ENCODE measurements around the gene C18orf63.
"Not testable (repeated sequence)": the region's sequence is repeated elsewhere in the genome, so short reads cannot be mapped to it uniquely, and the experiment has no call there.

Gene C18orf63

DNA sequence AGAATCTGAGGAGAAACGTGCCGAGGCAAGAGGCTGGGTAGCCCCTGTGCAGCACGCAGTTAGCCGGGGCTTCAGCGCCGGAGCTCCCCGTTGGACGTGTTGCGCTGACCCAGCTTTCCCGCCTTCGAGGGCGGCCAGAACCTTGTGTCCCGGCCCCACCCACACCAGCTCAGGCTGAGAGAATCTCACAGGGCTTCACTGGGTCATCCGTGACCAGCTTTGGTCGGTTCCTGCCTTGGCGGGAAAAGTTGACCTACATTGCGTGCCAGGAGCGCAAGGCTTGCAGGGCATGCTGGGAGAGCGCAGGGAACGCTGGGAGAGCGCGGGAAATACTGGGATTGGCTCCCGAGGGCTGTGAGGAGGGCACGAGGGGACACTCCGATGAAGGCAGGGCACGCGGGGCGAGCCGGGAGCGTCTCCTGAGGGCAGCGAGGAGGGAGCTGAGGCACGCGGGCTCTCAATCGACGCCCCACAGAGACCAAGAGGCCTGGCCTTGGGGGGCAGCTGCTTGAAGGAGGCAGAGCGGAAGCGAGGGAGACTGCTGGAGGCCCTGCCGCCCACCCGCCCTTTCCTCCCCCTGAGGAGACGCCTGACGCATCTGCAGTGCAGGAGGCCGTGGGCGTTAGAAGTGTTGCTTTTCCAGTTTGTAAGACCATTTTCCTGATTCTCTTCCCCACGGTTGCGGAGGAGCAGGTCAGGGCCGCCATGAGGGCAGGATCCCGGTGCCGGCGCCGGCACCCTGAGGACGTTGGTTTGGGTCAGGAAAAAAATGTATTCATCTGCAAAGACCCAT lies at the start of gene C18orf63:
TSS of gene C18orf63 (plus strand) at position 376 of the 793 bp plus-strand sequence. CDS start 2,027 bp downstream, outside the sequence.
- no peak for DNase-seq

DNA sequence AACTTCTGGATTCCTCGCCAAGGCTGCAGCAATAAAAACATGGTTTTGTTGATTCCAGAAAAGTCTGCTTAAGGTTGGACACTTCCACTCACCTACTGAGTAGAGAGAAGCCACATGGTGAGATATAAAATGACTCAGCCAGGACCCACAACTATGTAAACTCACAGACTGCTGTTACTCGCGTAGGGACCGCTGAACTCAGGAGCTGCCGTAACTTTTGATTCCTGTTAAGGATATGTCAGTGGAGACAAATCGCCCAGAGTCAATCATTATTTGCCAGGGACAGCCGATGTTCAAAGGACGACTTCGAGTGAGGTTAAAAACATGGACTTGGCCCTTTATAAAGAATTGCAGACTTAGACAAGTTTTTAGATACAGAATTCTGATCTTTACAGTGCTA lies 49.5 kb upstream of the C18orf63 start:
- no peak for DNase-seq

DNA sequence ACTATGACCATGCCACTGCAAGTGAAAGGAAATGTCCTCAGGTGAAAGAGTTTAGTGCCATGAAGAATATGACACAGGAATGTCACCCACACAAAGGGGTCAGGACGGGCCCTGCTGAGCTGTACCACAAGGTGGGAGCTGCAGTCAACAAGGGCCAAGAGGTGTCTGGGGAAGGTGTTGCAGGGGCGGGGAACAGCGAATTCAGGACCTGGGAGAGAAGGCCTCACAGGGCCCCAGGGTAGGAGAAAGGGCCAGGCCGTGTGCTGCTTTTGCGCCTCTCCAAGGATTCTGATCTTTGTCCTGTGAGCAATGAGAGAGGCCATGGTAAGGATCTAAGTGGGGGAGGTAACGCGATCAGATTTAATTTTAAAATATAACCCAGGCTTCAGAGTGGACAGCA lies 47.5 kb upstream of the C18orf63 start:
- DNase-seq = no peak

DNA sequence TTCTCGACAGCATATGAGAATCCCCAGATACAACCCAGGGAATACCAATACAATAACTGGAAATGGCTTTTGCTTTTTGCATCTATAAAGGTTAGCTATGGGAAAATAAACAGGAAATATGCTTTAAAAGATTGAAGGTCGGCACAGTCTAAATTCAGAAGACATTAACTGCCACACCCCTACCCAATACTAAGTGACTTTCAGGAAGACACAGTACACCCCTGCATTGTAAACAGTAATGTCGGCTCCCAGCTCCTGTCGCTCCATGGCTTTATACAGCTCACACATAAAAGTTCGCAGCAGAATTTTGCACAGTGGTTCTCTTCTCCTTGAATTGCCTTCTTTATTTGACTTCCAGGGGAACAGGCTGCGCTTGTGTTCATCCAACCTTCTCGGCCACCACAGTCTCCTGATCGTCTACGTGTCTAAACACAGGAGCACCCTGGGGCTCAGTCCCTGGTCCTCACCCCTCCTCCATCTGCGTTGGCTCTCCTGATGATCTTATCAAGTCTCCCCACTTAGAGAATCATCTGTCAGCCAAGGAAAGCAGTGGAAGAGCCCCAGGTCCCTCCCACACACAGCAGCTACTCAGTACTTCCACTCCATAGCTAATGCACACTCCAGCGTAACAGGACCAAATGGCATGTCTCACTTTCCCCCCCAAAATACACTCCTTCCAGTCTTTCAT lies 46.6 kb upstream of the C18orf63 start:
- DNase-seq = no peak

DNA sequence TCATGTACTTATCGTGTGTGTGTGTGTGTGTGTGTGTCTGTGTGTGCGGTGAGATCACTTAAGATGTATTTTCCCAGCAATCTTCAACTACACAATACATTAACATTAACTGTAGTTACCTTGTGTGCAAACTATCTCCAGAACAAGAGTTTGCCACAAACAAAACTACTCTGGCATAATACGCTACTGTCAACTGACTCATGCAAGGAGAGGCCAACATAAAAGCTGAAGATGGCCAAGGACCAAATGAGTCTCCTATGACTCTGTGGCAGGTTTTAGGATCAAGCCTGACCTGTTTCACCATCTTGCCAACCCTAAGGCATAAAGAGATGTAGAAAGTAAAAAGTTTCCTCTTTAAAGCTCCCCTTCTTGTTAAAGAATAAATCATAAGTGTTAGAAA lies 44.0 kb upstream of the C18orf63 start:
- no peak for DNase-seq

DNA sequence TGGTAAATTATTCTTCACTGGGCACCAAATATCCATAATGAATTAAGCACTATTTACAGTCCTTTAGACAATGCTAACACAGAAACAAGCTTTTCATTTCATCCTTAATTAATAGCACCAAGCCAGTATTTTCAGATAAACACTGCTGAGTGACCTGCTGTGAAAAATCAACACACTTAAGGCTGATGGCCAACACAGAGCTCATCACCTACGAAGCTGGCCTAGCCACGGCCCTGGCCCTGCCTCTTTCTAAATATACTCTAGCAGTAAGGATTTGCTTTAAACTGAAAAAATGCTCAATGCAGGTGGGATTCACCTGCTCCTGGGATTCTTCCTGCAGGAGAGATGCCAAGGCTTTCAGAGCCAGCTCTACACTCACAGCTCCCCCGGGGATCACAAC lies 42.2 kb upstream of the C18orf63 start:
- DNase-seq = no peak

DNA sequence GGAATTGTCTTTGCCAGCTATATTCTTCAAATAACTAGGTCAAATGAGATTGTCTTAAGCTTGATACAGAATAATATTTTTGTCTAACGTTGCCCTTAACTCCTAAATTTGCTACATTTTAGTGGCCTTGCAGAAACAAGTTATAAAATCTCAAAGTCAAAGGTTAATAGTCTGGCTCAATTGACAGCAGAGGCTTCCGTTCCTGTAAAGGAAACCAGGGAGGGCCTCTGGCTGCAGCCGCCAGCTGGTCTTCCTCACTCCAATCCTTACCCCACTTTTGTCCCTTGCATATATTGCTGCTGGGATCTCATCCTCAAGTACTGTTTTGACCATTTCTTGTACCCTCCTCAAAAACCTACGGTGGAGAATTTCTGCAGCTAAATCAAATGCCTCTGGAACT lies 40.9 kb upstream of the C18orf63 start:
- no peak for DNase-seq

DNA sequence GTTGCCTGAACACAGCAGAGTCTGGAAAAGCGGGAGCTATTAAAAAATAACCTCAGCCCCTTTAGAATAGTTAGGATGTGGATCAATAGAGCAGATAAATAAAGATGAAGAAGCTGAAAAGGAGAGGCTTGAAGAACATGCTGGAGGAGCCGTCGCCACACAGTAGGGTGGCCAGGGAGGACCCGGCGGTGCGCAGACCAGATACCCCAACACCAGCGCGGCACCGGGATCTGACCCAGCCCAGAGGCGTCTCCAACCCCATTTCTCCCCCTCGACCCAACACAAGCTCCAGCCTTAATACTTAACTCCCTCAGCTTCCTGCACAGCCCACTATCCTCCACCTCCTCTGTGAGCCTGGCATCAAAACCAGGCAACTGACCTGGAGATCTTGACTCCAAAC lies 39.9 kb upstream of the C18orf63 start:
- no peak for DNase-seq

DNA sequence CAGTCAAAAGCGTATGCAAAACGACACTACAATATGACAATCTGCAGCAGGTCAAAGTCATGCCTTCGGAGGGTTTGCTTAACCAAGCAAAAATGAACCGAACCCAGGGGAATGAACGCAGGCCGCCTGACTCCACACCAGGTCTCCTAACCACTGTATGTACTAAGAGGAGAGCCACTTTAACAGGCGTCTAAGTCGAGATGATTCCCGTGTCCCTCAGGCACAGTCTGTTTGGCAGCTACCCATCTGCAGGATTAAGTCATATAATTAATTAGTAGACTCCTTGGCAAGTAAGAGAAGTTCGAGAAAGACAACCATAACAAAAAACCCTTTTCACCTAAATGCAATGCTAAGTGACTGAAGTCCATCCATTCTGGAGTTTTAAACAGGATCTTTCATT lies 39.0 kb upstream of the C18orf63 start:
- DNase-seq = no peak

DNA sequence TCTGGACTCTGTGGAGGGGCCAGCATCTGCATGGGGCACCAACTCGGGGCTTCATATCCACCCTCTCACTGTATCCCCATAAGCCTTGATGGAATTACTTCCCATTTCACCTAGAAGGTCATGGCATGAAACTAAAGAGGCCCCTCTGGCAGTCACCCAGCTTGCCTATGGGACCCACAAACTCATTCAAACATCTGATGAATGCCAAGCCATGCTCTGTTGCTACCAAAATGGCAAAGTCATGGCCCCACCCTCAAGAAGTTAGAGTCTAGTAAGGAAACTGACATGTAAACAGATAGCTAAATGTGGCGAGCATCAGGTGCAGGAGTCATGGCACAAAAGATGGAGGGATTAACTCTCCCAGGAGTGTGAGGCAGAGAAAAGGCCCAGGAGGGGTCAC lies 38.3 kb upstream of the C18orf63 start:
- no peak for DNase-seq

DNA sequence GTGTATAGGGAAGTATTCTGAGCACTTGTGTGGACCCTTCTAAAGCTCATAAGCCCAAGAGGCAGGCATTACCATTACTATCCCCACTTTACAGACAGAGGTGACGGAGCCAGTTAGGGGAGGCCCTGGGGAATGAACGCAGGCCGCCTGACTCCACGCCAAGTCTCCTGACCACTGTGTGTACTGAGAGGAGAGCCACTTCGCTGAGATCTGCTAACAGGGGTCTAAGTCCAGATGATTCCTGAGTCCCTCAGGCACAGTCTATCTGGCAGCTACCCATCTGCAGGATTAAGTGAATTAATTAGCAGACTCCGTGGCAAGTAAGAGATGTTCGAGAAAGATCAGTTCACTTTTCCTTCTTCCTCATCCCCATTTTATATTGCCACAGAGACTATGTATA lies 37.6 kb upstream of the C18orf63 start:
- no peak for DNase-seq

DNA sequence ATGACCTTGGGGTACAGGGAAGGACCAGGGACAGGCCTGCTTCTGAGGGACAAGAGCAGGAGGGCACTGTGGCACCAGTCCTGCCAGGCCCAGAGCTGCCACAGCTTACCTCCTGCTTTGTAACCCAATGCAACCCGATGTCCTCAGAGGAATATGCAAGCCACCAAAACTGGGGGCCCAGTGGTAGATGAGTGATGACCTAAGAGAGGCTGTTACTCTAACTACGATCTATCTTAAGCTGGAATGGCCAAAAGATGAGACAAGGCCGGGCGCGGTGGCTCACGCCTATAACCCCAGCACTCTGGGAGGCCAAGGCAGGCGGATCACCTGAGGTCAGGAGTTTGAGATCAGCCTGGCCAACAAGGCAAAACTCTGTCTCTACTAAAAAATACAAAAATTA lies 36.7 kb upstream of the C18orf63 start:
- DNase-seq = no peak

DNA sequence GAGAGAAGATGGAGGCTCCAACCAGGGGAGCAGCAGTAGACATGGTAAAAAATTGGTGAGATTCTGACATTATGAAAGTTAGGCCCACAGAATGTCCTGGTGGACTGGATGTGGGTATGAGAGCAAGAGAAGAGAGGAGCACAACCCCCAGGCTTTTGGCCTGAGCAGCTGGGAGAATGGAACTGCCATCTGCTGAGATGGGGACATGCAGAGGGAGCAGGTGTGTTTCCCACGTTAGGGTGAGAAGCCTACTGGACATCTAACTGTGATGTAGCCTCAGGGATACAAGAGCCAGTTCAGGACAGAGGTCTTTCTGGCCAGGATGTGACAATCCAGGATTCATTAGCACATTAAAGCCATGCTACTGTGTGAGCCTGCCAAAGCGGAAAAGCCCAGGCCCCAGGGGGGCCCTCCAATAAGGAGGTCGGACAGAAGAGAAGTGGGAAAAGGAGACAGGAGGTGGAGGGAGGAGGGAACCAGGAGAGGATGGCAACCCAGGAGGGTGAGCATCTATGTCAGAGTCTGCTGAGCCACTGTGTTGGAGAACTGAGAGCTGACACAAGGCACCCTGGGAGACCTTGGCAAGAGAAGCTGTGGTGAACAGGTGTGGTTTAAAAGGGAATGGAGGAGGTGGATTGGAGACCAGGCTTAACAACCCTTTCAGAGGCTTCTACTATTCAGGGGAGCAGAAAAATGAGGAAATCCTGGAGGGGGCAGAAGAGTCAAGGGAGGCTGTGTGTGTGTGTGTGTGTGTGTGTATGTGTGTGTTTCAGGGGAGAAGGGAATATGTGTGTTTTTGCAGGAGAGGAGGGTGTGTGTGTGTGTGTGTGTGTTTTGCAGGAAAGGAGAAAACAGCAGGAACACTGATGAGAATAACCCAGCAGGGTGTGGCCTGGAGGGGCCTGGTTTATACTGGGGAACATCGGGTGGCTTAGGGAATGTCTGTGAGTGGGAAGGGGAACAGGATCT lies 34.3 kb upstream of the C18orf63 start:
- DNase-seq = no peak

DNA sequence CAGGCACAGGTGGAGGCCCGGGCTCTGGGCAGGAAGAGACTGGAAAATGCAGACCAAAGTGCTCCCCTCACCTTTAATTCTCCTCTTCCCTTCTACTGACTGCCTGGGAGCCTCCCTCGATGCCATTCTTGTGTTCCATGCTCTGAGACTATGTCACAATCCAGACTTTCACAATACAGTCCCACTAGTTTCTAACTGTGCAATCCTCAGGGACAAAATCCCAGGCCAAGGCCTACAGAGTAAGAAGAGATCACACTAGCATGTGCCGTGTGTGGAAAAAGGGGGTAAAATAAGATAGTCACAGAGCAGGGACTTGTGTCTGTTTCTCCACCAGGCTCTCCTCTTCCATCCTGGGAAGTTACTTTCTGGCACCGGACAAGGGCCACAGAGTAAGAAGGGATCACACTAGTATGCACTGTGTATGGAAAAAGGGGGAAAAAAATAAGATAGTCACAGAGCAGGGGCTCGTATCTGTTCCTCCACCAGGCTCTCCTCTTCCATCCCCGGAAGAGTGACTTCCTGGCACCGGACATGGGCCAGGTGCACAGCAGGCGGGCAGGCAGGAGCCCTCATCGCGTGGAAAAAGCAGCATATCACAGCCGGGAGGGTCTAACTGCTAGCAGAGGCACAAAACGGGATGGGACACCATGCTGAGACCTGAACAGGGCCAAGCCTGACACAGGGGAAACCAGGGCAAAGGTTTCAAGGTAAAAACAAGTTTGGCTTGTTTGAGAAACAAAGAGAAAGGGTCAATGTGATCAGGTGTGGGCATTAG lies 33.5 kb upstream of the C18orf63 start:
- no peak for DNase-seq

DNA sequence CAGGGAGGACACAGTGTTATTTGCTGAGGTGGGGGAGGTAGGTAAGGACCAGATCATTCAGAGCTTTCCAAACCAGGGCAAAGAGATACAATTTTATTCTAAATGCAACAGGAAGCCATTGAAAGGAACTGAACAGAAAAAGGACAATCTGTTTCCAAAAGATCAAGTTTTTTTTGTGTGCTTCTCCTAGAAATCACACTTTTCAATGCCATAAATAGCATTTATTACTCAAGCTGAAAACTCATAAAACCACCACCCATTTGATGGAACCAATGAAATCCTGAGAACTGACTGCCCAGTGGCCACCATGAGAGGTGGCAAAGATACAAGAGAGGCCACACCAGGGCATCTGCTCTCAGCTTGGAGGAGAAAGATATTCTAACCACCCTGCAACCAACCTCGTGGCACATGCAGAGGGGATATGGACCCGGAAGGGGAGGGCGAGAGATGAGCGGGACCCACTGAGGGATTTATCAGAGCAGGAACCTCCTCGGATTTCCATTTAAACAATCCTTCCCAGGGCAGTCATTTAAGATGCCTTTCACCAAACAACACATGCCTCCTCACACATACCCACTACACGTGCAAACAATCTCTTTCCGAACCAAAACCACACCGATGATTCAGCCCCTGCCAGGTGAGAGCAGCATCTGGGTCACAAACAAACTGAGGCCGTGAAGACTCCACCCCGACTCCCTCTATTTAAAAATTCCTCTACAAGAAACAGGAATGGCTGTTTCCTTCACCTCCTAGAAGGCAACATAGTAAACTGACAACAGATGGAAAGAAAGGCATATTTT lies 32.7 kb upstream of the C18orf63 start:
- no peak for DNase-seq

DNA sequence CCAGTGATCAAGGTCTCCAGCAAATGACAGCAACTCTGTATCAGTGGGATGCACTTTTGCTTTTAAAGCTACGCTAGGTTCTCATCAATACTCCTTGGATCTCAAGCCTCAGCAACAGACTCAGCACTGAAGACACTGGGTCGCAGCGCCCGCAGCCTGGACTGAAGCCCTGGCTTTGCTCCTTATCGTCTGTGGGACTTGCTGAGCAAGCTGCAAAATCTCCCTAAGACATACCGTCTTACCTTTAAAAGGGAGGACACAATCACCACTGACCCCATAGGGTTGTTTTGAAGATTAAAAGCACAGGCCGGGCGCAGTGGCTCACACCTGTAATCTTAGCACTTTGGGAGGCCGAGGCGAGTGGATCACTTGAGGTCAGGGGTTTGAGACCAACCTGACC lies 32.0 kb upstream of the C18orf63 start:
- DNase-seq = no peak

DNA sequence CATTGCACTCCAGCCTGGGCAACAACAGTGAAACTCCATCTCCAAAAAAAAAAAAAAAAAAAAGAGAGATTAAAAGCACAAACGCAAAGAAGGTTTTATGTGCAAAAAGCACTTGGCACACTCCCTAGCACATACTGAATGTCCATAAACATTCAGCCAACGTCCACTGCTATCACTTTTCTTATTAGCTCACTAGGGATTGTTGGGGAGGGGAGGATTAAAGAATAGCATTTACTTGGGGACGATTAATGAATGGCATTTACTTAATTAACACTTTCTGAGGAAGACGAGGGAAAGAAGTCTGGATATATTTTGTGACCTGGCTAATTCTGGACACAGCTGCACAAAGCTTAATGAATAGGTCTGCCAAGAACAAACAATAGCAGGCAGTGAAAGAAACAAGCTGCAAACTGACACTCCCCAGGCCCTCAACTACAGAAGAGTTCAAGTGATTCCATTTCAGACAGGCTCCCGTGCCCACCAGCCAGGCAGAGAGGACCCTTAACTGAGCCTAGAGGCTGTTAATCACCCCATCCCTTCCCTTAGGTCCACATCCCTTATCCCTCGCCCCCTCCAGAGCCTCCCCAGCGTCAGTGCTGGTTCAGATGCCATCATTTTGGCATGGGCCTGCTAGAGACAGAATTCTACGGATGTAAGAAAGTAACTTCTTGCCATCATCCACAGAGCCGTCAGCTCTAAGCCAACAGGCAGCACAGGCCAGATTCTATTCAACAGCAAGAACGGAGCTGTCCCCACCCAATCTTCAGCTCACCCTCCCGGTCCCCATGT lies 31.3 kb upstream of the C18orf63 start:
- DNase-seq = no peak

DNA sequence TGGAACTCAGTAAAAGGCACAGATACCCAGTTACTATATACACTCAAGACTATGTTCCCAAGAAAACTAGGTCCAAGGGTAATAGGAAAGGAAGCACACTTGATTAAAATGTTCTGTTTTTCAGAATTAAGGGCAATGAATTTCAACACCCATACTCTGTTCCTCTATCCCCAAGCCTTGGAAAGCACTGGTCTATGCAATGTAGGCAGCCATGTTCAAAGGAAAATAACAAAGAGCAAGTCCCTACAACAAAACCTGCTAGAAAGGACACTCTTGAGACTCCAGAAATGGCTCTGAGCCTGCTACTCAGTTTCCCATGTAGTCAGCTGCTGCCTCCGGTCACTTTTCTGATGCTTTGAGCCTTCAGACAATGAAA lies 30.7 kb upstream of the C18orf63 start:
- no peak for DNase-seq

DNA sequence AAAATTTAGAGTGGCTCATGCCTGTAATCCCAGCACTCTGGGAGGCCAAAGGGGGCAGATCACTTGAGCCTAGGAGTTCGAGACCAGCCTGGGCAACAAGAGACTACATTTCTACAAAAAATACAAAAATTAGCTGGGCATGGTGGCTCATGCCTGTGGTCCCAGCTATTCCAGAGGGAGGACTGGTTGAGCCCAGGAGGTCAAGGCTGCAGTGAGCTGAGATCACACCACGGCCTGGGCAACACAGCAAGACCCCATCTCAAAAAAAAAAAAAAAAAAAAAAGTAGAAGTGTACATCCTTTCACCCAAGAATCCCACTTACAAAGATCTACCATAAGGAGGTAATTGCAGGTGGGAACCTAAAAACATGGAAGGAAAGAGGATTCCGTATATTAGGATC lies 30.1 kb upstream of the C18orf63 start:
- not testable (repeated sequence) for DNase-seq

DNA sequence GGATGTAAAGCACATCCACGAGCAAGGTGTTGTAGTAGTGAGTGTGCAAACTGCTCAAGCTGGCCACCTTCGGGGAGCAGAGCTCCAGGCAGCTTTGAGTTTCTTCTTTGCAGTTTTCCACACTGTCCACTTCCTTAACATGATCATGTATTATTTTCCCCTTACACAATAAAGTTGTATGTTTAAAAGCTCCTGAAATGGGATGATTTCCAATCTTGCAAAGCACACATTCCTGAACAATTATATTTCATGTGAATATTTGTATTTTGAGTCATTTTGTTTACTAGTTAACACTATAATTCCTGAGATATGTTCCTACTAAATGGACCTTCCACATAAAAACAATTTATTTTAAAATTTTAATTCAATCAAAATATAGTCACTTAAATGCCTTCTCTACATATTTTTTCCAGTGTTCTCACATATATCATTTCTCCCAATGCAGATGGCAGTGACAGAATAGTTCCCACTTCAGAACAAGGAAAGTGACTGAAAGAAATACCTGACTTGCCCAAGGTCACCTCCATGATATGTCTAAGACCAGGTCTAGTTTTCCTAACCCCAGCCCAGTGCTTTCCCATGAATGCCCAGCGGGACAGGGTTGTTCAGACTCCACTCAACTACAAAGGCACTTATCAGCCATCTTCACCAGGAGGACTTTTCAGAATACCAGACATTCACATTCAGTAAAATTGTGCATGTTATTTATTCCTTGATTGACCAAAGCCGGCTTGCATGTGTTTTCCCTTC lies 29.4 kb upstream of the C18orf63 start:
- no peak for DNase-seq
